Caco-2 (cell line): ENCODE results near the gene SYVN1. TPM values are rescaled to one million over a fixed set of nuclear protein-coding genes. Genes with fewer than 3 reads are reported as not detected.

Experiments
- BruUV-seq: library from RNA; stranded (reverse); fragments of 400-500 nt; replicated peaks from 2 replicates; lab custom pipeline; 2021; lab: Mats Ljungman, UMichigan
- CTCF ChIA-PET: fragments of 300-600 bp; sonication (Branson Sonifier 250); formaldehyde crosslinking; loops from one replicate; lab custom pipeline; 2022; ENCODE audit warnings: antibody characterized with exemption; lab: Charles Lee
- POLR2A ChIA-PET: fragments of 300-600 bp; sonication (Branson Sonifier 250); formaldehyde crosslinking; loops from one replicate; lab custom pipeline; 2022; ENCODE audit warnings: antibody characterized with exemption; lab: Charles Lee
- DNase-seq, 2 experiments: peaks; one replicate each; pipeline versions ENCODE4 v3.0.0 to v3.0.0-alpha.2; 2020 to 2022
- H3K27me3 ChIP-seq: replicated peaks from 2 replicates; pipeline ENCODE4 v1.6.0; 2011; ENCODE audit warnings: low read length; ENCODE audit not compliant: control insufficient read depth, insufficient read depth
- H3K36me3 ChIP-seq: 2 replicates; pipeline ENCODE4 v1.5.1; 2011; ENCODE audit warnings: low read length; ENCODE audit not compliant: control insufficient read depth, insufficient read depth
- H3K4me1 ChIP-seq: fragments of 250-450 bp; sonication (Bioruptor Pico); 2 replicates; pipeline ENCODE4 v1.5.1; 2020; ENCODE audit warnings: mild to moderate bottlenecking
- H3K4me3 ChIP-seq: 2 replicates; pipeline ENCODE4 v1.5.1; 2011; ENCODE audit warnings: low read depth, mild to moderate bottlenecking, control low read depth, low read length
- H3K9me3 ChIP-seq: fragments of 250-450 bp; sonication (Bioruptor Pico); 2 replicates; pipeline ENCODE4 v1.5.1; 2020; ENCODE audit warnings: mild to moderate bottlenecking, moderate library complexity
- H3K27ac Mint-ChIP-seq: one replicate; pipeline ENCODE4 v1.8.0; 2022; ENCODE audit warnings: mixed read lengths; ENCODE audit not compliant: unreplicated experiment
- H3K27me3 Mint-ChIP-seq: one replicate; pipeline ENCODE4 v1.8.0; 2022; ENCODE audit warnings: mixed read lengths; ENCODE audit not compliant: insufficient read depth, unreplicated experiment
- H3K36me3 Mint-ChIP-seq: one replicate; pipeline ENCODE4 v1.8.0; 2022; ENCODE audit warnings: mild to moderate bottlenecking, mixed read lengths; ENCODE audit not compliant: insufficient read depth, unreplicated experiment
- H3K4me1 Mint-ChIP-seq: one replicate; pipeline ENCODE4 v1.8.0; 2022; ENCODE audit warnings: low read depth, mixed read lengths; ENCODE audit not compliant: unreplicated experiment
- H3K4me3 Mint-ChIP-seq: one replicate; pipeline ENCODE4 v1.8.0; 2022; ENCODE audit warnings: mild to moderate bottlenecking, moderate library complexity, mixed read lengths; ENCODE audit not compliant: unreplicated experiment
- H3K9me3 Mint-ChIP-seq: one replicate; pipeline ENCODE4 v1.8.0; 2022; ENCODE audit warnings: mixed read lengths; ENCODE audit not compliant: unreplicated experiment
- intact Hi-C: fragments of 100-400 bp; cut with micrococcal nuclease; formaldehyde crosslinking; loops from one replicate; pipeline ENCODE4 v1.10.0; 2022; ENCODE audit not compliant: unreplicated experiment
- total RNA-seq: library from RNA; stranded (reverse); gene quantifications from 2 replicates; pipeline ENCODE4 v1.2.3, GENCODE V29; 2022
- TF ChIP-seq, protein P1 (sequence below), 2 experiments: fragments of 200-600 bp in 1 of 2; IDR thresholded peaks; 1 replicate in 1 of 2; 2 replicates in 1 of 2; pipeline versions ENCODE4 v1.5.1 to v1.8.0; 2011 to 2022; ENCODE audit warnings: antibody characterized with exemption in 1 of 2, control low read depth in 1 of 2, inconsistent platforms in 1 of 2, low read depth in 1 of 2, low read length in 1 of 2, mild to moderate bottlenecking in 1 of 2, moderate library complexity in 1 of 2; ENCODE audit not compliant: insufficient read depth in 1 of 2, severe bottlenecking in 1 of 2, unreplicated experiment in 1 of 2

The SYVN1 gene
- total RNA-seq, 1 experiment from 2014 or later: 50.9 TPM

DNA sequence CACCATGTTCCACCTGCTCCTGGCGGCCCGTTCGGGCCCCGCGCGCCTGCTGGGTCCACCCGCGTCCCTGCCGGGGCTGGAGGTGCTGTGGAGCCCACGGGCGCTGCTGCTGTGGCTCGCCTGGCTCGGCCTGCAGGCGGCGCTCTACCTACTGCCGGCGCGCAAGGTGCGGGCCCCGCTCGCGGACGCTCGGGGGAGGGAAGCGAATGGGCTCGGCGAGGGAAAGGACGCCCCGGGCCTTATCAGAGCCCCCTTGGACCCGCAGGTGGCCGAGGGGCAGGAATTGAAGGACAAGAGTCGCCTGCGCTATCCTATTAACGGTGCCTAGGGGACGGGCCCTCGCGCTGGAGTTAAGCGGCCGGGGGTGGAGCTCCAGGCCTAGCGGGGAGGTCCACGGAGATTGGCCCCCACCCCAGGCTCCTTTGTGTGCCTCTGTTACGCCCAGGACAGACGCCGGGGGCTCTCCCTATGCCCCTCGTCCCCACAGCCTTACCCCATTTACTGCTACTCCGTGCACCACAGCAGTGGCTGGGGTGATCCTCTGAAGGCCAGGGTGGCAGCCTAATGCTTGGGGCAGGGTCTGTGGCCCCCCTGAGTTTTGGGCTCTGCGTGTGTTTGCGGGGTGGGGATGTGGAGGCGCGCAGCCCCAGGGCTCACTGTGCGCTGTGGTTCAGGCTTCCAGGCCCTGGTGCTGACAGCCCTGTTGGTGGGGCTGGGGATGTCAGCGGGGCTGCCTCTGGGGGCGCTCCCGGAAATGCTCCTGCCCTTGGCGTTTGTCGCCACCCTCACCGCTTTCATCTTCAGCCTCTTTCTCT lies 21.6 kb downstream of the SYVN1 start:
- H3K4me3 Mint-ChIP-seq: peak overlapping the region; percentile 96
- no TSS peak for BruUV-seq
- H3K9me3 Mint-ChIP-seq: no peaks in the 10 kb centered on the region
- ChIA-PET POLR2A (interaction anchor here (0.6 to 2.2 kb wide), 10 partner anchors 9 to 795 kb away, joined by 3 to 10 read pairs (median 4); partner anchors contain the start of genes ARL2, CAPN1, FAU and MEN1), CTCF (interaction anchor here (0.6 to 2.4 kb wide), 10 partner anchors 9 to 251 kb away, joined by 4 to 14 read pairs (median 6); partner anchors contain the start of genes CAPN1, FAU, MRPL49 and SYVN1)
- no peaks in the 10 kb centered on the region for H3K36me3 ChIP-seq
- no peaks in the 10 kb centered on the region for H3K27me3 ChIP-seq
- peak overlapping the region; percentile 42 for H3K4me3 ChIP-seq
- TF ChIP-seq, protein P1, sequence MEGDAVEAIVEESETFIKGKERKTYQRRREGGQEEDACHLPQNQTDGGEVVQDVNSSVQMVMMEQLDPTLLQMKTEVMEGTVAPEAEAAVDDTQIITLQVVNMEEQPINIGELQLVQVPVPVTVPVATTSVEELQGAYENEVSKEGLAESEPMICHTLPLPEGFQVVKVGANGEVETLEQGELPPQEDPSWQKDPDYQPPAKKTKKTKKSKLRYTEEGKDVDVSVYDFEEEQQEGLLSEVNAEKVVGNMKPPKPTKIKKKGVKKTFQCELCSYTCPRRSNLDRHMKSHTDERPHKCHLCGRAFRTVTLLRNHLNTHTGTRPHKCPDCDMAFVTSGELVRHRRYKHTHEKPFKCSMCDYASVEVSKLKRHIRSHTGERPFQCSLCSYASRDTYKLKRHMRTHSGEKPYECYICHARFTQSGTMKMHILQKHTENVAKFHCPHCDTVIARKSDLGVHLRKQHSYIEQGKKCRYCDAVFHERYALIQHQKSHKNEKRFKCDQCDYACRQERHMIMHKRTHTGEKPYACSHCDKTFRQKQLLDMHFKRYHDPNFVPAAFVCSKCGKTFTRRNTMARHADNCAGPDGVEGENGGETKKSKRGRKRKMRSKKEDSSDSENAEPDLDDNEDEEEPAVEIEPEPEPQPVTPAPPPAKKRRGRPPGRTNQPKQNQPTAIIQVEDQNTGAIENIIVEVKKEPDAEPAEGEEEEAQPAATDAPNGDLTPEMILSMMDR (IDR thresholded peaks at IDR 0.05; ENCODE audit: insufficient read depth in 1 of 2, low read depth in 1 of 2, low read length in 1 of 2, severe bottlenecking in 1 of 2, unreplicated experiment in 1 of 2): peak; percentile 74 to 84
- intact Hi-C loops: loop anchor here (10.0 kb wide), 1 partner anchor 338 kb away; the partner anchor contains the start of gene SF1
- peaks cover 26% of the 10 kb centered on the region for H3K4me1 ChIP-seq
- H3K27ac Mint-ChIP-seq: peak overlapping the region; percentile 92
- no peaks in the 10 kb centered on the region for H3K9me3 ChIP-seq
- peaks cover 6% of the 10 kb centered on the region for H3K4me1 Mint-ChIP-seq
- no peaks in the 10 kb centered on the region for H3K27me3 Mint-ChIP-seq
- H3K36me3 Mint-ChIP-seq: peaks cover 73% of the 10 kb centered on the region
- DNase-seq: peak; percentile 59 to 76

DNA sequence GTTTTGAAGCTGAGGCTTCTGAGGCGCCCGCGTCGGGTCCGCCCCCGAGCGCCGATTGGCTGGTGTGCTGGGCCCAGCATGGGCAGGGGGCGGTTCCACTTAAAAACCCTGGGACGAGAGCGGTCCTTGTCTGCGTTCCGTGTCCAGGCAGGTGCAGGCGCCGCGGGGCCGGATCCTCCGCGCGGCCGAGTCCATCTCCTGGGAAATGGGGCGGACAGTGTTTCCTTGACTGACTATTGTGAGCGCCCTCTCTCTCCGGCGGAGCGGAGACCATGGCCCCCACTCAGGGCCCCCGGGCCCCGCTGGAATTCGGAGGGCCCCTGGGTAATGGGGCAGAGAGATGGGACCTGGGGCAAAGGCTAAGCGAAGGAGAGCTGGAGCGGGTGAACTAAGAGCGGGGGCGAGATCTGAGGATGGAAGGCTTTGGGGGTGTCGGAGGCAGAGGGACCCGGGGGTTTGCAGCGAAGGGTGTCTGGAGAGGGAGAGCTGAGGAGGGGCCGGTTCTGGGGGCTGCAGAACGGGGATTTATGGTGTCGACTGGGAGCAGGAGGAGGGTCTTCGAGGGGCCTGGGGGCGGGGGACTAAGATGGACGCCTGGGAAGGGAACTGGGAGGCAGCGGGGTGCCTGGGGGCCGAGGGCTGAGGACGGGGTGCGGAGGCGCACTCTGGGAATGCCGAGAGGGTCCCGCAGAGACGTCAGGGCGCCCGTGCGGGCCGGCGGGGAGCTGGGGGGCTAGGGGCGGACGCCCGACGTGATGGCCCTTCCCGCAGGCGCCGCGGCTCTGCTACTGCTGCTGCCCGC lies 22.4 kb downstream of the SYVN1 start, which contains the start of gene TM7SF2:
Gene TM7SF2 (plus strand): TSS at position 129 of the 802 bp plus-strand sequence. CDS start 144 bp downstream, at position 273.
- BruUV-seq: no TSS peak
- POLR2A ChIA-PET: interaction anchor here (0.6 to 2.3 kb wide), 23 partner anchors 10 to 941 kb away, joined by 3 to 37 read pairs (median 3); partner anchors contain the start of genes ARL2, CAPN1, CDC42BPG and FAU
- no peaks in the 10 kb centered on the region for H3K9me3 ChIP-seq

More for the DNA sequence above, 22.4 kb downstream of the SYVN1 start, which contains the start of gene TM7SF2:
- peak; percentile 97 to 98 for DNase-seq
- Mint-ChIP-seq H3K4me3 (peak within 1 kb of the TSS; percentile 96), H3K36me3 (peaks cover 64% of the 10 kb centered on the region), H3K4me1 (peaks cover 6% of the 10 kb centered on the region), H3K27me3 (no peaks in the 10 kb centered on the region), H3K27ac (peak within 1 kb of the TSS; percentile 92), H3K9me3 (no peaks in the 10 kb centered on the region)
- Histone ChIP-seq H3K36me3 (no peaks in the 10 kb centered on the region), H3K4me3 (peak within 1 kb of the TSS; percentile 42), H3K4me1 (peaks cover 26% of the 10 kb centered on the region), H3K27me3 (no peaks in the 10 kb centered on the region)
- TF ChIP-seq, protein P1 (IDR thresholded peaks at IDR 0.05; ENCODE audit: insufficient read depth in 1 of 2, low read depth in 1 of 2, low read length in 1 of 2, severe bottlenecking in 1 of 2, unreplicated experiment in 1 of 2): no peak
- intact Hi-C loops: loop anchor here (2.0 to 10.0 kb wide), 2 partner anchors 69 to 337 kb away; partner anchors contain the start of genes CAPN1 and SF1
- CTCF ChIA-PET: interaction anchor here (0.6 to 2.4 kb wide), 12 partner anchors 10 to 348 kb away, joined by 3 to 14 read pairs (median 5); partner anchors contain the start of genes CAPN1, FAU, MRPL49 and SYVN1
